Stimulated activated naive CD4-positive, alpha-beta T cell treated with Interleukin-2 at 50 U/mL for 16 hours (primary cell): ENCODE data around the gene GPR55.

Source experiments
- DNase-seq: peaks from one replicate; lab custom pipeline; 2025; lab: John Stamatoyannopoulos, UW

Gene GPR55

GRCh38 chr2:230934231-230935129, 9.4 kb upstream of the GPR55 start:
- DNase-seq, result no peak

- DNase-seq, result no peak
These were observed 8.6 kb upstream of the GPR55 start for GRCh38 chr2:230933521-230934180.

DNA sequence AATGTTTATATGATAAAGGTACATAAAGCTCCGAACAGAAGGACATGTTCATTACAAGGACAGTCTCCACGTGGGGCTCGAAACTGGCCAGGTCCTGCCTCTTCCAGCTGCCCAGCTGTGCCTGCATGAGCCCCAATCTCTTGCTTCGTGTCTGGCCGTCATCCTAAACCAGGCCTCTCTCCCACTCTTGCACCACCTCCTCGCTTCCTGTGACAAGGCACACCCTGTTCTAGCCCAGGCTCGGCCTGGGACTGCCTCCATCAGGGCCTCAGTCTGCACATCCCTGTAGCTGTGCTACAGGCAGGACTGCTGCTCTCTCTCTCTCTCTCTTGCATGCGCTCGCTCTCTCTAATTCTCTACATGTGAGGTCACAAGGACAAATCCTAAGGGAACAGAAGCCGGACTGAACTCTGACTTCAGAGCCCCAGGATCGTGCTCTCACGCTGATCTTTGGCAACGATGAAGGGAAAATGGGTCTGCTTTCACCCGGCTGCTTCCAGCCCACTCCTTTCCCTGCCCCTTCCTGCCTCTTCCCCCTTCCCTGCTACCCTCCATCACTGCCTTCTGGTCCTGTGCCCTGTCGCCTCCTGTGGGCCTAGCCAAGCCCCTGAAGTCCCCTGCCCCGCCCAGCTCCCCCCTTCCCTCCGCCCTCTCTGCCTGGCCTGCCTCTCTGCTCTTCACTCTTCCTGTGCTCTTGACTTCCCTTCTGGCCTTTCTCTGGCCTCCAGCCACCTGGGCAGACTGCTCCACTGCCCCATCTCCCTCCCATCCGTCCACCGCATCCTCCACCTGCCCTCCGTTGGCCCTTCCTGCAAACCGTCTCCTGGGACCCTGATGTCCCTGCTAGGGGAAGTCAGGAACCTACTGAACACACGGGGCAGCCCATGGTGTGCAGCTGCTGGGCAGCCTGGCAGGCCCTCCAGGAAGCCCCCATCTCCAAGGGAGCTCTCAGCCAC, 7.8 kb upstream of the GPR55 start:
- DNase-seq, result no peak

DNA sequence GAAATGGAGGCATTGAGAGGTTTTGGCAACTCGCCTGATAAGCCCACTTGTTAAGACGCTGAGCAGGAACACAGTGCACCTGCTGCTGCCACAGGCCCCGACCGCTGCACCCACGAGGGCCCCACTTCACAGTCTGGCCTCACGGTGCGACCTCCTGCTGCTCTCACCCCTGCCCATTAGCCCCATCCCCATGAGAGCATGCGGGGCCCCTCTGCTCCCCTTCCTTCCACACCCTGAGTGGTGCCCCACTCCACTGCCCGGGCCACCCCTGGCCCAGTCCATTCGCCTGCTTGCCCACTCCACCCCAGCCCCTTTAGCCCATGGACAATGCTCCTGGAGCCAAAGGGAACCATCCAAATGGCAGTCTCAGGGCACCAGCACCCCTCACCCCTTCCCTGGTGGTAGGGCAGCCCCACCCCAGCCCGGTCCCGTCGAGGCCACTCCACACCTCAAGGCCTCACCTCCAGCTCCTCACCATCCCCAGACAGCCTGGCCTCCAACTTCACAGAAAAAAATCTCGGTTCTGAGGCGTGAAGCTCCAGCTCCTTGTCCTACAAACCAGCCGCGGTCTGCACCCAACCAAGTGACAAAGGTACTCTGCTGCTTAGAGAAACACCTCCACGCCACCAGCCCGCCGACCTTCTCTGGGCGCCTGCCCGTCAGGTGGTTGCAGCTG, 6.7 kb upstream of the GPR55 start:
- DNase-seq, result no peak

DNA sequence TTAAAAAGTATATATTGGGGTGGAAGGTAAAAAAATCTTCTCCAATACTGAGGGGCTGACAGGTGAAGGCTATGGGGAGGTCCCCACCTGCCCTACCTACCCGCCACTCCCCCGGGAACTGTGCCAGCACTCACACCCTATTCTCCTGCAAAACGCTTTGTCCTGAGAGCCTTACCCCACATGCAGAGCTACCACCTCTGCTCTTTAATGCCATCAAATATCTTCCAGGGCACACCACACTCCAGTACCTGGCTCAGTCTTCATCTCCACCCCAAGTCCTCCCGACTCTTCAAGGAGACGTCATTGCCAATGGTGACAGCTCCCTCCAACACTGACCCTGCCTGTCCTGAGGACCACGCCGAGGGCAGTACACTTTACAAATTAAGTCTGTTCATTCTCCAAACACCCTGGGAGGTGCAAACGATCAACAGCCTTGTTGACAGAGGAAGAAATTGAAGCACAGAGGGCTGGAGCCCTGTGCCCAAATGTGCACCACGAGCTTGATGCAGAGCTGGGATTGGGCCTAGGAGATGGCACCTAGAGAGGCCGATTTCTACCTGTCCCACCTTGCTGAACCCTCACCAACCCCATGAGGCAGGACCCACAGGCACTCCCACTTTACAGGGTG, 6.0 kb upstream of the GPR55 start:
- no peak for DNase-seq

DNA sequence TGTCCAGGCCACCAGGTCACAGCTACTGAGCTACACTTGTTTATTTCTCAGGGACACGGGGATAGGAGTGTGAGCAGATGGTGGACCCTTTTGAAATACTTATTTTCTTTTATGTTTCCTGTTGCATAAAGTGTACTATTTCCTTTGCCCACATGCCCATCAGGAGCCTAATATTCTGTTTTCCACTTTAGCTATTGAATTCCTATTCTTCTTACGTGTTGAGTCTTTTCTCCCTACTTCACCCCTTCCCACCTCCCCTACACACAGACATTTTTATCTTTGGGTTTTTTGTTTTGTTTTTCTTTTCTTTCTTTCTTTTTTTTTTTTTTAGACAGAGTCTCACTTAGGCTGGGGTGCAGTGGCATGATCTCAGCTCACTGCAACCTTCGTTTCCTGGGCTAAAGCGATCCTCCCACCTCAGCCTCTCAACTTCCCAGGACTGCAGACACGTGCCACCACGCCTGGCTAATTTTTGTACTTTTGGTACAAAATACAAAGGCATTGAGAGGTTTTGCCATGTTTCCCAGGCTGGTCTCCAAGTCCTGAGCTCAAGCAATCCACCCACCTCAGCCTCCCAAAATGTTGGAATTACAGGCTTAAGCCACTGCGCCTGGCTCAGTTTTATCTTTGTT, 5.2 kb upstream of the GPR55 start:
- DNase-seq, result no peak

GRCh38 chr2:230929381-230930148, 4.5 kb upstream of the GPR55 start:
- DNase-seq, result no peak

DNA sequence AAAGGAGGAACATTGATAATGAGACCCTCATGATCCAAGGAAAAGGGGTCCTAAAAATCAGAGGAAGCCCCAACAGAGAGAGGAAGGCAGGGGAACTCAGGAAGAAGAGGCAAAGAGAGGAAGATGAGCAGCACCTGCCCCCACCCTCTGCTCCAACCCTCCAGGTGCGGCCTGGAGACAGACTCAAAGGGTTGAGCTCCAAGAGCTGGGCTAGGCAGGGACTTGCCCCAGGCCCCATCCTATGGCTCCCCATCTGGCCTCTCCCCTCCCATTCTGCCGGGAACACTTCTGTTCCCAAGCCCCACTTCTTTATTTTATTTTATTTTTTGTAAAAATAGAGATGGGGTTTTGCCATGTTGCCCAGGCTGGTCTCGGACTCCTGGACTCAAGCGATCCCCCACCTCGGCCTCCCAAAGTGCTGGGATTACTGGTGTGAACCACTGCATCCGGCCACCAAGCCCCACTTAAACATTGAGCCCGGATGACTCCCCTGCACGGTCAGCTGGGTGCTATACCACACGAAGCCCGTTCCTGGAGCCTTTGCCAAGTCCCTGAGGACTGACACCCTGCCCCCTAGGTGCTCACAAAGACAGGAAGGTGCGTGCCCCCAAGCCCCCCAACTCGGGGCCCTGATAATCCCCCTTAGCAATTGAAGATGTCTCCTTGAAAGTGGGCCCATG, 3.8 kb upstream of the GPR55 start:
- no peak for DNase-seq

DNA sequence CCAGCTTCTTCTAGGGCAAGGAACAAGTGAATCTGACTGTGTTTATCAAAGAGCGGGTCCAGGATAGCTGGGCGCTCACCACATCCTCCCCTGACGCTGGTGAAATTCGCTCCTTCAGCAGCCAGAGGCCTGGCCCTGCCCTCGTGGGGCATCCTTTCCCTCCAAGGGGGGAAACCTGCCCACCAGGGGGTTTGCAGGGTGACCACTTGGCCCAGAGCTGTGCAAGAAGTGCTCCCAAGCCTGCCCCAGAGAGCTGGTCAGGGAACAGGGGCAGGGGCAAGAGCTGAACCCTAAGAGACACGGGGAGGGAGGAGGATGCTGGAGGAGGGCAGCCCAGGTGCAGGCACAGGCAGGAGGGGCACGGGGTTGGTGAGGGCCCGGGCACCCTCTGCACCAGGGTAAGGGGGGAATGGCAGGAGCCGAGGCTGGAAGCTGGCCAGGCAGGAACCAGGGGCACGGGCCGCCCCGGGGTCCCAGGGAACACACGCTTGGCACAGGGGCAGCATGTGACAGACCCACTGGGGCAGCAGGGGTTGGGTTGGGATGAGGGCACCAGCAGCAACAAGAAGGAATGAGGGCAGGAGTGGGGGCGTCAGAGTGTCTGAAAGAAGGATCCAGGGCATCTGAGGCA, 2.8 kb upstream of the GPR55 start:
- DNase-seq, result no peak

GRCh38 chr2:230925879-230926765, 1.1 kb upstream of the GPR55 start:
- peak; percentile 53 for DNase-seq

DNA sequence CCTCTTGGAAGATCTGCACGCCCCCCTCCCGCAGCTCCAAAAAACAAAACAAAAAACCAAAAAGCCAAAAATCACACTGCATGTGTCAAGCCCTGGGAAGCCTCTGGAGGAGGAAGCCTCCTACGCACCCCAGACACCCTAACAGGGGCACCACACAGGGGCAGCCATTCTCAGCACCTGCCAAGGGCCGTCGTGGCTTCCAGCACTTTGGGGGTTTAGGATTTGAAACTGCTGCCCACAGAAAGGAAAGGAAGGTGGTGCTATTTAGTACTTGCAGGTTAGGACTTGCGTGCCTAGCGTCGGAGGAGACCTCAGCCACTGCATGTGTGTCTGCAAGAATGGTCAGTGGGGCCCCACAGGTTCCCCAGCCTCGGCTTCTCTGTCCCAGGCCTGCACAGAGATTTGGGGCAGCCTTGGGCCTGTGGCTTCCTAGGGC, 419 bp upstream of the GPR55 start:
- peak; percentile 37 for DNase-seq

DNA sequence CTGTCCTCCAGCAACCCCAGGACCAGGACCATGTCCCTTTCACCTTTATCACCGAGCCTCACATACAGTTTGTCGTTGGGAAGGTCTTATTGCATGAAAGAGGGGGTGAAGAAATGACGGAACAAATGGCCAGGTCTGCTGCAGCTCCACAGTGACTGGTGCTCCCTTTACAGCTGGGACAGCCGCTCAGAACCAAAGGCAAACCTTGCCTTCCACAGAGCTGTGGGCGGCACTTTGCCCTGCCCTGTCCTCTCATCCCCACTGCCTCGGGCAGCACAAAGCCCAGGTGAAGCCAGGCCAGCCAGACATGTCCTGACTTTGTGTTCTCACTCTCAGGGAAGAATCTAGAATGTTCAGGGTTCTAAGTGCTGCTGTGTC, 961 bp downstream of the GPR55 start:
- DNase-seq, result no peak

GRCh38 chr2:230922951-230923717, 1.9 kb downstream of the GPR55 start:
- DNase-seq, result no peak

- DNase-seq, result no peak
These were observed 3.0 kb downstream of the GPR55 start for GRCh38 chr2:230921806-230922595.

- no peak for DNase-seq
These were observed 4.9 kb downstream of the GPR55 start for GRCh38 chr2:230920167-230920566.

DNA sequence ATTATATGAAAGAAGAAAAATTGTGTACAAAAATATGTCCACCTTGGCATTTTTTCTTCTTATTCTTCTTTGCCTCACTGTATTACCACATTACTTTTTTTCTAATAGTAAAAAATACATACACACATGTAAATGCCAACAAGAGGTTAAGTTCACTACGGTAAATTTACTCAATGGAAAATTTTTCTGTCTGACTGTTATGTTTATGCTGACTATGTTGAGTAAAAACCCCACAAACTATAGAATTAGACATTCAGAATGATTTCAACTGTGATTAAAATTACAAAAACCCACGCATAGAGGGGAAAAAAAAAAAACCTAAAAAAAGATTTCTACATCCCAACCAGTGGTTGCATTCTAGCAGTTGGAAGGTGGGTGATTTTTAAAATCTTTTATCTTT, 5.4 kb downstream of the GPR55 start:
- DNase-seq, result no peak
